Bone marrow (tissue), 2 donors: Measurements from ENCODE around the gene ALLC.

Source experiments
- DNase-seq, 2 donors: peaks; one replicate each; lab custom pipeline; 2025; lab: John Stamatoyannopoulos, UW

Gene ALLC

DNA sequence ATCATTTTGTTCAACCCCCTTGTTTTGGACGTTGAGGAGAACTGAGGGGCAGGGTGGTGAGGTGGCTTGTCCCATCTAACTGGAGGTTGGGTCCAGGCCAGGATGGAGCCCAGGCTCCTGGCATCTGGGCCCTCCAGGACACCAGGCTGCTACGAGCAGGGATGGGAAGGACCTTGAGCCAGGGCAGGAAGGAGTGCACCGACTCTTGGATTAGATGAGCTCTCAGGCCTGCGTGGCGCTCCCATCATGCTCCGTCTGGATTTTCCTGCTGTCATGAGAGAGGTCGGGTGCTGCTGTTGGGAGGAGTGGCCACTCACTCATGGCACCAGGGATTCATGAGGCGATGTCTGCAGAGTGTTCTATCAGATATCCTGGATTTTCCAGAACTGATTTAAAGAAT, 18.3 kb upstream of the ALLC start:
- DNase-seq, result no peak

DNA sequence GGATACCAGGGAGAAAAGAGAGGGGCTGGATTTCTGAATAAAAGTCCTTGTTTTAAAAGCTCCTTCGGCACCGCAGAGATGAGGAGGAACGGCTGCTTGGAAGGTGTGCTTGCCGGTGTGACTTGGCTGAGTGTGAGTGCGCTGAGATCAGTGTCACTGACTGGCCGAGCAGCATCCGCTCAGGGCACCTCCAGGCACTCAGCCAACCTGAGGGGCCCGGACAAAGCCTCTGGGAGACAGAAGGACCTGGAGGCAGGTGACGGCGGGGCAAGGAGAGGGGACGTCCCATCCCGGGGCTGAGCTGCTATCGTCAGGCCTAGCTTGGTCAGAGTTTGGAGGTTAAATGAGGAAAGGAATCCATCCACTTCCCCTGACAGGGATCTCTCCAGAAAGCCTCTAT, 16.8 kb upstream of the ALLC start:
- DNase-seq, result no peak

DNA sequence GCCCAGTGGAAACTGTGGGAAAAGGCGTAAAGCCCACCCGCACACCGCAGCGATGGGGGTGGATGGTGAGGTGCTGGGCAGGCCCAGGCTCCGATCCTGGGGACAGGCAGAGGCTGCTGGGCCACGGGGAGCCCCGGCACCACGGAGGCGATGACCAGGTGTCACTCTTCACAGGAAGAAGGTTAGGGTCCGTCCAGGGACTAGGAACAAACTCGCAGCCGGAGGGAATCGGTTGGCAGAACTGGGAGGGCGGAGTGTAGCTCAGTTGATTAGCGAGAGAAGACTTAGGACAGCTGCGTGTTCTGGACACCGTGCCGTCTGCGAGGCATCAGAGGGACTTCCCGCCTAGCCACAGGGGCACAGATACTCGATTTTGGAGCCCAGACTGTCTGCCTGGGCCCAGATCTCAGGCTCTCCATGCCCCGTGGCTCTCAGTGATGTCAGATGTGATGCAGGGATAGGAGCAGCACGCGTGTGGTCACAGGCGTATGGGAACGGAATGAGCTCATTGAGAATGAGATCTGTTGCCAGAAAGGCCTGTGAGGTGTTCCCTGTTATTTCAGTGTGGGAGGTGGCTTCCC, 16.1 kb upstream of the ALLC start:
- DNase-seq, result no peak

DNA sequence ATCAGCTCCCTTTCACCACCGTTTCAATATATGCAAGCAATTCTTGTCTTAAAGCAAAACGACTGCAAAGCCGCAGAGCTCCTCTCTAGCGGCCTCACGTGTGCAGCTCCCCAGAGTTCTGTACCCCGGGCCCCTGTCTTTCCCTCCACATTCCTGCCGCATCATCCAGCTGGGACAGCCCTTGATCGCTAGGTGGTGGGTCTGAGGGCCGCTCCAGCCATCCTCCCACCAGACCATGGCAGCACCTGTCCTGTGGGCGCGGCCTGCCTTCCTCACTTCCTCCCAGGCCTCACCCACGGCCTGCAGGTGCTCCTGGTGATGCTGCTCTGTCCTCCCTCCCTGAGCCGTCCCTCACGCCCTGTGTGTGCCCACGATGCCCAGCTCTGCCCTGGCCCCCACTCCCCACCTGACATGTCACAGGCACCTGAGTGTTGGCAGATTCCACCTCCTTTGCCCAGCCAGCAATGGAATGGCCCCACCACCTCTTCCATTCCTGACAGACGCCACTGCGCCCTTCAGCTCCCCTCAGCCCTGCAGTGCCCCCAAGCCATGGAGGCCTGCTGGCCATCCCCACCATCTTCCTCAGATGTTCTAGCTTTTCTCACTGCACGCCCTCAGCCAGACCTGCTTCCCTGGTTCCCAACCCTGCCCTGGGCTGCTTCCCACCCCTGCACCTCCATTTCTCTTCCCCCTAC, 15.3 kb upstream of the ALLC start:
- DNase-seq, result no peak

DNA sequence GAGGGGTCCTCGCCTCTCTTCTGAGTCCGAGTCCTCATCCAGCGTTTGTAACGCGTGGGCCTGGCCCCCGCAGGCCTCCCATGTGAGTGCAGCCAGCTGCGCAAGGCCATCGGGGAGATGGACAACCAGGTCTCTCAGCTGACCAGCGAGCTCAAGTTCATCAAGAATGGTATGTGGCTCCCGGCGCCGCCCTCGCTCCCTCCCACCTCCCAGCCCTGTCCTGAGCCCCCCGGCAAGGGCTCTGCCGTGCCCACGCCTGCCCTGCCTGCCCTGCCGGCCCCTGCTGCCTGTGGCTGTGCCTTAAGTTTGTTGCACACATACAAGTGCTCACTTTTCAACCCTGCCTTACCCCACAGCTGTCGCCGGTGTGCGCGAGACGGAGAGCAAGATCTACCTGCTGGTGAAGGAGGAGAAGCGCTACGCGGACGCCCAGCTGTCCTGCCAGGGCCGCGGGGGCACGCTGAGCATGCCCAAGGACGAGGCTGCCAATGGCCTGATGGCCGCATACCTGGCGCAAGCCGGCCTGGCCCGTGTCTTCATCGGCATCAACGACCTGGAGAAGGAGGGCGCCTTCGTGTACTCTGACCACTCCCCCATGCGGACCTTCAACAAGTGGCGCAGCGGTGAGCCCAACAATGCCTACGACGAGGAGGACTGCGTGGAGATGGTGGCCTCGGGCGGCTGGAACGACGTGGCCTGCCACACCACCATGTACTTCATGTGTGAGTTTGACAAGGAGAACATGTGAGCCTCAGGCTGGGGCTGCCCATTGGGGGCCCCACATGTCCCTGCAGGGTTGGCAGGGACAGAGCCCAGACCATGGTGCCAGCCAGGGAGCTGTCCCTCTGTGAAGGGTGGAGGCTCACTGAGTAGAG, 14.4 kb upstream of the ALLC start:
- DNase-seq, result no peak

DNA sequence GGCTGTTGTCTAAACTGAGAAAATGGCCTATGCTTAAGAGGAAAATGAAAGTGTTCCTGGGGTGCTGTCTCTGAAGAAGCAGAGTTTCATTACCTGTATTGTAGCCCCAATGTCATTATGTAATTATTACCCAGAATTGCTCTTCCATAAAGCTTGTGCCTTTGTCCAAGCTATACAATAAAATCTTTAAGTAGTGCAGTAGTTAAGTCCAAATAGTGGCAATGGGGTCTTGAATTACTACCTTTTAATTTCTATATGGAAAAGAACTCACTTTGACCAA, 13.8 kb upstream of the ALLC start:
- DNase-seq, result no peak

DNA sequence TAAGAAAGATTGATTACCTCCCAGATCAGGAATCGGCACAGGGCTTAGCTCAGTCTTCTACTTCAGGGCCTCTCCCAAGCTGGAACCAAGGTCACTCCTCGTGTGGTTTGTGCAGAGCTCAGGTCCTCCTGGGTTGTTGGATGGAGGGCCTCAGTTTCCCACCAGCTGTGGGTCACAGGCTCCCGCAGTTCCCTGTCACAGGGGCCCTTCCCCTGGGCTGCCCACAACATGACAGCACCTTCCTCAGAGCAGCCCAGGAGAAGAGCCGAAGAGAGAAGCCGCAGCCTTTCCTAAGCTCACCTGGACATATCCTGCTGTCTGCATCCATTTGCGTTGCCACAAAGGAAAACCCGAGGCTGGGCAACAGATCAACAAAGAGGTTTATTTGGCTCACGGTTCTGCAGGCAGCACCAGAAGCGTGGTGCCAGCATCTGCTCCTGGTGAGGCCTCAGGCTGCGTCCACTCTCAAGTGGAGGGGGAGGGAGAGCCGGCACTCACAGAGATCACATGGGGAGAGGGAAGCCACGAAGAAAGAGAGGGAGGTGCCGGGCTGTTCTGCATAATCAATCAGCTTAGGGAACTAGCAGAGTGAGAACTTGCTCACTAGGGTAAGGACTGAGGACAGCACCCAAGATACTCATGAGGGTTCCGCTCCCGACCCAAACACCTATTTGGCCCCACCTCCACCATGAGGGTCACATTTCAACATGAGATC, 13.0 kb upstream of the ALLC start:
- no peak for DNase-seq

DNA sequence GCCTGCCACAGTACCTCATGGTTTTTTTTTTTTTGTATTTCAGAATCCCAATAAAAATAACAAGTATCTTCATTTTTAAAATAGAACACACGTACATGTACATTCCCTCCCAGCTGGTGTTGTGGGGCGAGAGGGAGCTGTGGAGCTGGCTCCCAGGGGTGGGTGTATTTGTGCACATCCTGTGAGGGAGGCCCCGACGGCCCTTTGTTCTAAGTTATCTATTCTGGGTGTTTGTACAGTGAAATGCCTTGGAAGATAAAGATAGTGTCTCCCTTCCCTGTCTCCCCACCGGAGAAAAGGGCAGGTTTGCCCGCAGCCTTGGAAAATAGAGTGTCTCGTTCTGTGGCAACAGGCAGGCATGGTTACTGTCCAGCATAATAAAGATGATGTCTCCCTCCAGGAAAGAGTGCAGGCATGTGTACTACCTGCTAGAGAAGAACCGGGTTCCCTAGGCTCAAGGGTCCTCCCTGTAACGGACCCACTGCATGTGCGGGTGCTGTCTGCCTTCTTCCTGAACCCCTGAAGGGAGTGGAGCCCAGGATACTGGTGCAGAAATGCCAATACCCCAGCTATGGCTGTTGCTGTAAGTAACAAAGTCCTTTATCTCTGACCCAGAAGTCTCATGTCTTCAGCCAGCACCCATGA, 12.1 kb upstream of the ALLC start:
- DNase-seq, result no peak

DNA sequence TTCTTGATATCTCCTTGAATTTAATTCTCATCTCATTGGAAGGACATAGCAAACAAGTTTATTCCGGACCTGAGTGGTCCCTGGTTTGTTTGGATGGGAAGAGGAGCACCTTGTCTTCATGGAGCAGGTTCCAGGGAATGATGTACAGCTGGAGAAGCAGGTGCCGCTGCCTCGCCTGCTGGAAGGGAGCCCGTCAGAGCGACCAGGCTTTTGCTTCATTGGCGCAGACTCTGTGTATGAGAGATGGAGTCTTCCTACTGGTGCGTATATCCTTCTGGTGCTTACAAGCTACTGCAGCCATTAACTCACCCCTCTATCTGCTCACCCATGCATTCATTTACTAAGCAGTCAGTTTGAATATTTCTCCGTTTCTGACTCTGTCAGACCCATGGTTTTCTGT, 11.6 kb upstream of the ALLC start:
- no peak for DNase-seq

DNA sequence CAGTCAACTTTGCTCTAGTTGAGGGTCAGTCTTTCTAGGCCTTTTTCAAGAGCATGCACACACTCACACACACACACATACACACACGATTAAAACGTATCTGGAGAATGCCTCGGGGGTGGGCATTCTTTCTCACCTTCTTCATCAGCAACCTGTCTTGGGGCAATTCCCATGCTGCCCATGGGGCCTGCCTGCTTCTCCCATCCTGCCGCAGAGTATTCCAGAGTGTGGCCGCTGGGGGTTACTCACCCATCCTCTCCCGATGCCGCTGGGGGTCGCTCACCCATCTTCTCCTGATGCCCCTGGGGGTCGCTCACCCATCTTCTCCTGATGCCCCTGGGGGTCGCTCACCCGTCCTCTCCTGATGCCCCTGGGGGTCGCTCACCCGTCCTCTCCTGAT, 10.8 kb upstream of the ALLC start:
- DNase-seq, result no peak

DNA sequence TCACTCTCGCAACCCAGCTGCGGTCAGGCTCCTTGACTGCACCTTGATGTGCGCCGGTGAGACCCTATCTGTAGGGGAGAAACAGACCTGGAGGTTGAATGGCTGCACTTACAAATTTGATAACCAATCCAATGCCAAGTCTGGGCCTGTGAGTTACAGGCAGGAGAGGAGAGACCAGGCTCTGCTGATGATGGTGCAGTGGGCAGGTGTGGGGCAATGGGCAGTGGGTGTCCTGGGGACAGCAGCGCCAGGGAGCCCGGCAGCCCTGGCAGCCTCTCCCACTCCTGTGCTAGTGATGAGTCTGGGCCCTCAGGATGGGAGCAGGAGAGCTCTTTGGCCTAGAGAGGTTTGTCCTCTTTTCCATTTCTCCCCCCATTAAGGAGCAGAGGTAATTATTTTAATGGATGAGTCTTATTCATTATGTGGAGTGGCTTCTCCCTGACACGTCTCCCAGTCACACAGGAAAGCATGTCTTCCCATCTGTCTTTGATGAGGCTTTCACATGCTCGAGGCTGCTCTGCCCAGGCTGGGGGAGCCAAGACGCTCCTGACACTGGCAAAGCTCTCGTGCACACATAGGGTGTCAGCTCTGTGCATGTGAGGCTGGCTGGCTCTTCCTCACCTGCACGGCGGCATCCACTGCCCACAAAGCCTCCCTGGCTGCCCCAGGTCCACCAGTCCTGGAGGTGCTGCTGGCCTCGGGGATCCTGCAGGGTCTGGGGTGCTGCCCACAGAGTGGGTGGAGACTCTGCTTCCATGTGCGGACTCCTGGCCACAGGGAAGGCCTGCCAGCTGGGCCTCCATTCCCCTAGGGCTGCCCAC, 10.0 kb upstream of the ALLC start:
- no peak for DNase-seq

DNA sequence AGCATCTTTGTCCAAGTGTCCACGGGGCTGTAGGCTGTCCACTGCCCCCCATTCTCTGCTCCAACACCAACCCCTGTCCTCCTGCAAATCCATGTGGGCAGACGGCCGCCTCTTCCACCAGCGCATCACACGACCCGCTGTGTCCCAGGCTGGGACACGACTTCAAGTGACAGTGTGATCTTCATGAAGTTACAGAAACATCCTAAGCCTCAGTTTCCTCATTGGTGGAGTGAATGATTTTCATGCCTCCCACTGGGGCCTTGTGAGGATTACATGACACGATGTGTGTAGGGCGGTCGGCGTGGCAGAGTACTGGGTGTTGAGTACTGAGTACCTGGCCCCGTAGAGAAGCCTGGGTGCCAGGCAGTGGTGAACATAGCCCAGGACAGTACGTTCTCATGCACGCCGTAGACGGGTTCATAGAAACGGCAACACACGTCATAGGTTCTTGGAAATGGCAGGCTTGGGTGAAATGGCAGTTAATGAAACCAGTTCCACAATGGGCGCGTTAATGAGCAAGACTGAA, 9.3 kb upstream of the ALLC start:
- DNase-seq, result no peak

DNA sequence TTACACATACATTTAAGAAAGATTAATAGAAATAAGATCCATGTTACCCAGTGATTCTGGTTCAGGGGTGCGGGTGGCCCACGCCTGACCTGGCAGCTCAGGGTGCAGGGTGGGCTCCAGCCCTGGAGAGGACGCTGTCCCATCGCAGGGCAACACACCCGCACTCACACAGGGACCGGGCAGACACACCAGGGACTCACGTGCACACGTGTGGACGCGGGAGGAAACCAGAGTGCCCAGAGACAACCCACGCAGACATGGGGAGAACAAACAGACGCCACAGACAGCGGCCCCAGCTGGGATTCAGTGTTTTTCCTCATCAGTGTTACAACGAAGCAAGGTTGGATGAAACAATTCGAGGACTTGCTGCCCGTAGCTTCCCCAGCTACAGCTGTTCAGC, 8.4 kb upstream of the ALLC start:
- no peak for DNase-seq

DNA sequence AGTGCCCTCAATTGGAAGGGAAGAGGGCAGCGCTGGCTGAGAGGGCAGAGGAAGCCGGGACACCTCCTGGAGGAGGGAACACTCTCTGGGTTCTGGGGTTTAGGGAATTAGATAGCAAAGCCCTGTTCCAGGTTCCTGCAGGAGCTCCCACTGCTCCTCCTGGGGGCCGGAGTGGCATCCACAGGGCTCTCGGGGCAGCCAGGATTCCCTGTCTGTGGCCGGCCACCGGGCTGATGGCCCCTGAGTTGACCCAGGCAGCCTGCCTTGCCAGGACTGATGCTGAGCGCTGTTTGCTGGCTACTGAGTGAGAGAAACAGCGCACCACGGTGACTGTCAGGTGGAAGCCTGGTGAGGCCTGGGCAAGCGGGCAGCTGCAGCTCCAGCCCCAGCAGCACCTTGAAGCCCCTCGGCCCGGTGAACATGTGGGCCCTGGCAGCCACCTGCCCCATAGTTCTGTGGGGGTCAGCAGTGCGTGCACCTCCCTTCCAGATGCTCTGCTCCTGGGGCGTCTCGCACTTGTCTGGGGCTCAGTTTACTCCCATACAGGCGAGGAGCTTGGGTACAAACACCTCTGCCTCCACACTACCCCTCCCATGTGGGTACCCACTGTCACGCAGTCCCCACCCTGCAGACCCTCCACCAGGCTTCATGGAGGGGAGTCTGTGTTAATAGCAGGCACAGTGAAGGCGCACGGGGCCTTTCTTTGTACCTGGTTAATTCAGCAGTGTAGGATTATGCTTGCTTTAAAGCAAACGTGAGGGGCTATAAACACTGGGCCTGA, 7.7 kb upstream of the ALLC start:
- no peak for DNase-seq

DNA sequence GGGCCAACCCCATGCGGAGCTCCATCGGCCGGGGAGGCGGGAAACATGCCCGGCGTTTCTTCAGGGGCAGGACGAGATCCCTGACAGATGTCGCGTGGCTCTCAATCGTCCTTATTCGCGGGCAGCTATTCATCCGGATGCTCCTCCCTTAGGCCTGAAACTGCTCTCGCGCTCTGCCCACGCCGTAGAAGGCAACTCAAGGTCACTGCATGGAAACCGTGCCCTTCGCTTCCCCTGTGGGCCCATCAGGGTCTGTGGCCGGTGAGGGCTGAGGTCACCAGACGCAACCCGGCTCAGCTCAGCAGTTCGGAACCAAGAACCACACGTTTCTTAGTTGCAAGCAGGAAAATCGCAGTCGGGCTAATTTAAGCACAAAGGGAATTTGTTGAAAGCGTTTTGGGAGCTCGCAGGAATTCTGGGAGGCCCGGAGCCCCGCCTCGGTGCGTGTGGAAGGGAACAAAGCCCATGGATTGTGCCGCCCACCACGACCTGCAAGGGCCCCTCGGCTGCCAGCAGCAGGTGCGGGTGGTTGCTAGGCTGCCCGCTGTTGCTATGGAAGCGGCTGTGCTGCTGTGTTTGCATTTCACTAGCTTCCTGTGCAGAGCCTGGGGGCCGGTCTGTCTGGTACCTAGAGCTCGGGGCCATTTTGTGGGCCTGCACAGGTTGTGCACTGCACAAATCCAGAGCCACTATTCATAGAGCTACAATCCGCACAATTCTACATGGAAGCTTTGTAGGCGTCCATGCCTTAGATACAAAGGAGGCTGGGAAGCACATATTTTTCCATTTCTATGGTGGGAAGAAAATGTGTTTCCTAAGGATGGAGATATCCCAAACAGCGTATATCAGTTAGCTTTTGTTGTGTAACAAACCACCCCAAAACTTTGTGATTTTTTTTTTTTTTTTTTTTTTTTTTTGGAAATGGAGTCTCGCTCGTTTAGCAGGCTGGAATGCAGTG, 6.0 kb upstream of the ALLC start:
- DNase-seq, result no peak

DNA sequence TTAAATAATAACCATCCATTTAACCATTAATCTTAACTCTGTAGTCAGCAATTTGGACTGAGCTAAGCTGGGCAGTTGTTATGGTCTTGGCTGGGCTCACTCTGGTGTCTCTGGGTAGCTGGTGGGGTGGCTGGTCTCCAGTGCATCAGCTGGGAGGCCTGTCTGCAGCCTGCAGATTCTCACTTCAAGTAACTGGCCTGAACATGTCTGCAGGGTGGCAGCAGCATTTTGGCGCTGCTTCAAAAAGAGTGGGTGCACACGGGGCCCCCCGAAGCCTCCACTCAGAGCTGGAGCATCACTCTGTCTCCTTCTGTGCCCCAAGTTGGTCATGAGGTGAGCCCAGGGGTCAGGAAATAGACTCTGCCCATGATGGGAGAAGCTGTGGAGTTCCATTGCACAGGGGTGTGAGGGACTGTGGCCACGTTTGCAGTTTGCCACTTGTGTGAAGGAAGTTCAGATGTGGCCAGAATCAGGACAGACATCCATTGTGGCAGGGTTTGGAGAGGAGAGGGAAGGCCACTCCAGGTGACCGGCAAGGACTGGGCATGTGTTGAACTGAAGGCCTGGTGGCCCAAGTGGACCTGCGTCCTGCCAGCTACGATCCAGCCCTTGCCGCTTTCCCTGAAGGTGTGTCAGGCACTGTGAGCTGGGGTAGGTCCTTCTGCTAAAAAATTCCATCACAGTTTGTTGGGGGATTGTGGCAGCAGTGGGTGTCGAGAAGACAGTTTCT, 4.9 kb upstream of the ALLC start:
- DNase-seq, result no peak

DNA sequence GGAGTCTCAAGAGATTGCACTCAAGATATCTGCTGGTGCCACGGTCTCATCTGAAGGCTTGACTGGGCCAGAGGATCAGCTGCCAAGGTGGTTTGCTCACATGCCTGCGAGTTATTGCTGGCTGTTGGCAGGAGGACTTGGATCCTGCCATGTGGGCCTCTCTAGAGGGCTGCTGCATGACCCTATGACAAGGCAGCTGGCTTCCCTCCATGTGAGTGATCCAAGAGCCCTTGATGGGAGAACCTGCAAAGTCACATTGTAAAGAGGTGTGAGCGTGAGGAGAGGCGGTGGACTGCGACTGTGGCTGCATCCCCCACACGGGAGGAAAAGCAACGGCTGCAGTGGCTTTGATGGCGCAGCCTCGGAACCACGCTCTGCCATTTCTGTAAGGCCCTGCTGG, 4.0 kb upstream of the ALLC start:
- no peak for DNase-seq

DNA sequence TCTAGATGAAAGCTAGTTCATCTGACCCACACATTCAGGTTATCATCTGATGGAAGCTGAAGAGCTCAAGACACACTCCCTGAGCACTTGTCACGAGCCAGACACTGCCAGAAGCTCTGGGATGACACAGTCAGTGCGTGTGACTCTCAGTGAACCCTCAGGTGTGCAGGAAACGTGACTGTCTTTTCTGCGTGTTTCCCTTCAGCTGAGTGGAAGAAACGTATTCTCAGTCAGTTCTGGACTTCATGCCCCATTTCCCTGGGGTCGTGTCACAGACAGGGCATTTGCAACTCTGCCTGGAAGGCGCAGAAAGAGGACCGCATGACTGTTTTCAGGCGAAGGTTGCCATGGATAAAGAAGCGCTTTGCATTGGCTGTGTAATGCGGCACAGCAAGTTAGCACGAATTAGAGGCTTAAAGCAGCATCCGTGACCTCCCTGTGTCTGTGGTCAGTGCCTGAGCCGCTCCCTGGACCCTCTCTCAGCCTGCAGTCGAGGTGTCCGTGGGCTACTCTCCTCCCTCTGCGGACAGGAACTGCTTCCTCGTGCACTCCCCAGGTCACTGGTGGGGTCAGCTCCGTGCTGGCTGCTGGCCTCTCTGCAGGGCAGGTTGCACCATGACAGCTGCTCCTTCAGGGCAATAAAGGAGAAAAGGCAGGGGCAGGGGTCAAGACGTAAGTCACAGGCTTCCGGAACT, 3.3 kb upstream of the ALLC start:
- no peak for DNase-seq
